ENCODE results near the gene CYP2A6.
"Not testable (repeated sequence)": the region's sequence is repeated elsewhere in the genome, so short reads cannot be mapped to it uniquely, and the experiment has no call there.

DNA sequence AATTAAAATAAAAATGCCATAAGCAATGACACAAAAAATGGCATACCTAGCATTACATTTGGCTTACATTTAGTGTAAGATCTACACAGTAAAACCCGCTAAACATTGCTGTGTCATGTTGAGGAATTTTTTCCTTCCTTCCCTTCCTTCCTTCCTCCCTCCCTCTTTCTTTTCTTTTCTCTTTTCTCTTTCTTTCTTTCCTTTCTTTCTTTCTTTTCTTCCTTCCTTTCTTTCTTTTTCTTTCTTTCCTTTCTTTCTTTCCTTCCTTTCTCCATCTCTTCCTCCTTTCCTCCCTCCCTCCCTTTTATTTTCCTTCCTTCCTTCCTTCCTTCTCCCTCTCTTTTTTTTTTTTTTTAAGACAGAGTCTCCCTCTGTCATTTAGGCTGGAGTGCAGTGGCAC is 11.8 kb downstream of the CYP2A6 start:
- TF ChIP-seq, protein P1, sequence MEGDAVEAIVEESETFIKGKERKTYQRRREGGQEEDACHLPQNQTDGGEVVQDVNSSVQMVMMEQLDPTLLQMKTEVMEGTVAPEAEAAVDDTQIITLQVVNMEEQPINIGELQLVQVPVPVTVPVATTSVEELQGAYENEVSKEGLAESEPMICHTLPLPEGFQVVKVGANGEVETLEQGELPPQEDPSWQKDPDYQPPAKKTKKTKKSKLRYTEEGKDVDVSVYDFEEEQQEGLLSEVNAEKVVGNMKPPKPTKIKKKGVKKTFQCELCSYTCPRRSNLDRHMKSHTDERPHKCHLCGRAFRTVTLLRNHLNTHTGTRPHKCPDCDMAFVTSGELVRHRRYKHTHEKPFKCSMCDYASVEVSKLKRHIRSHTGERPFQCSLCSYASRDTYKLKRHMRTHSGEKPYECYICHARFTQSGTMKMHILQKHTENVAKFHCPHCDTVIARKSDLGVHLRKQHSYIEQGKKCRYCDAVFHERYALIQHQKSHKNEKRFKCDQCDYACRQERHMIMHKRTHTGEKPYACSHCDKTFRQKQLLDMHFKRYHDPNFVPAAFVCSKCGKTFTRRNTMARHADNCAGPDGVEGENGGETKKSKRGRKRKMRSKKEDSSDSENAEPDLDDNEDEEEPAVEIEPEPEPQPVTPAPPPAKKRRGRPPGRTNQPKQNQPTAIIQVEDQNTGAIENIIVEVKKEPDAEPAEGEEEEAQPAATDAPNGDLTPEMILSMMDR (IDR thresholded peaks at IDR 0.05 in 8 of 11, conservative IDR thresholded peaks at IDR 0.05 in 3 of 11) = not testable (repeated sequence)
- not testable (repeated sequence) for TF ChIP-seq POLR2A (IDR thresholded peaks at IDR 0.05)
